Osteocyte (in vitro differentiated cells): ENCODE data around the gene MANBA. TPM values are rescaled to one million over a fixed set of nuclear protein-coding genes. Genes with fewer than 3 reads are reported as not detected.
"Not testable (repeated sequence)": the region's sequence is repeated elsewhere in the genome, so short reads cannot be mapped to it uniquely, and the experiment has no call there.

Experiments used
- DNase-seq: peaks from one replicate; pipeline ENCODE4 v3.0.0; 2021; ENCODE audit warnings: mixed read lengths; ENCODE audit not compliant: unreplicated experiment; ENCODE audit errors: extremely low spot score
- H3K27ac Mint-ChIP-seq: one replicate; pipeline ENCODE4 v1.8.0; 2021; ENCODE audit warnings: mild to moderate bottlenecking, mixed read lengths; ENCODE audit not compliant: unreplicated experiment
- H3K27me3 Mint-ChIP-seq: one replicate; pipeline ENCODE4 v1.8.0; 2021; ENCODE audit warnings: mixed read lengths; ENCODE audit not compliant: unreplicated experiment
- H3K36me3 Mint-ChIP-seq: one replicate; pipeline ENCODE4 v1.8.0; 2021; ENCODE audit warnings: mixed read lengths; ENCODE audit not compliant: unreplicated experiment
- H3K4me1 Mint-ChIP-seq: one replicate; pipeline ENCODE4 v1.8.0; 2021; ENCODE audit warnings: mixed read lengths; ENCODE audit not compliant: unreplicated experiment
- H3K4me3 Mint-ChIP-seq: one replicate; pipeline ENCODE4 v1.8.0; 2021; ENCODE audit warnings: mild to moderate bottlenecking, moderate library complexity, mixed read lengths; ENCODE audit not compliant: unreplicated experiment
- H3K9me3 Mint-ChIP-seq: one replicate; pipeline ENCODE4 v1.8.0; 2021; ENCODE audit warnings: mixed read lengths; ENCODE audit not compliant: unreplicated experiment
- total RNA-seq: library from RNA; stranded (reverse); gene quantifications from 2 replicates; pipeline ENCODE4 v1.2.1, GENCODE V29; 2021
- TF ChIP-seq, protein P1 (sequence below): fragments of 200-600 bp; sonication (generic); IDR thresholded peaks from 2 replicates; pipeline ENCODE4 v1.5.0; 2021; ENCODE audit warnings: antibody characterized with exemption, mild to moderate bottlenecking, moderate library complexity

The MANBA gene
- total RNA-seq, 1 donor from 2014 or later, result 26.1 TPM

DNA sequence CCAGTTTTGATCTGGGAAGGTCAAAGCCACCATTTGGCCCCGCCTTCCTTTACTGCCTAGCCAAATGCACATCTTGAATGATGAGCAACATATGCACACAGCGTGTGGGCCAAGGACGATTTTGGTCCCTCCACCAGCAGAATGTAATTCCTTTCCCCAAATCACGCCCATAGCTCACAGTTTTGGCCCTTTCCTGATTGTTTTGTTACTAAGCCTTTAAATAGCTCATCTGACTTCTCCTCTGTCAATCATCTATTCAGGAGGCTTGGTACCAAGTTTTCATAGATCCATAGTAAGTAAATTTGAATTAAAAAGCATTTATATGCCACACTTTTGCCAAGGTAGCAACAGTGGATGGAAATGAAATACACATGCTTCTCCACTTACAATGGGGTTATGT lies 136.3 kb downstream of the MANBA start:
- Mint-ChIP-seq H3K36me3 (no peaks in the 10 kb centered on the region), H3K27ac (no peak overlapping the region), H3K4me3 (no peak overlapping the region), H3K9me3 (no peaks in the 10 kb centered on the region), H3K27me3 (no peaks in the 10 kb centered on the region), H3K4me1 (peaks cover 19% of the 10 kb centered on the region)
- DNase-seq, result no peak
- TF ChIP-seq, protein P1, sequence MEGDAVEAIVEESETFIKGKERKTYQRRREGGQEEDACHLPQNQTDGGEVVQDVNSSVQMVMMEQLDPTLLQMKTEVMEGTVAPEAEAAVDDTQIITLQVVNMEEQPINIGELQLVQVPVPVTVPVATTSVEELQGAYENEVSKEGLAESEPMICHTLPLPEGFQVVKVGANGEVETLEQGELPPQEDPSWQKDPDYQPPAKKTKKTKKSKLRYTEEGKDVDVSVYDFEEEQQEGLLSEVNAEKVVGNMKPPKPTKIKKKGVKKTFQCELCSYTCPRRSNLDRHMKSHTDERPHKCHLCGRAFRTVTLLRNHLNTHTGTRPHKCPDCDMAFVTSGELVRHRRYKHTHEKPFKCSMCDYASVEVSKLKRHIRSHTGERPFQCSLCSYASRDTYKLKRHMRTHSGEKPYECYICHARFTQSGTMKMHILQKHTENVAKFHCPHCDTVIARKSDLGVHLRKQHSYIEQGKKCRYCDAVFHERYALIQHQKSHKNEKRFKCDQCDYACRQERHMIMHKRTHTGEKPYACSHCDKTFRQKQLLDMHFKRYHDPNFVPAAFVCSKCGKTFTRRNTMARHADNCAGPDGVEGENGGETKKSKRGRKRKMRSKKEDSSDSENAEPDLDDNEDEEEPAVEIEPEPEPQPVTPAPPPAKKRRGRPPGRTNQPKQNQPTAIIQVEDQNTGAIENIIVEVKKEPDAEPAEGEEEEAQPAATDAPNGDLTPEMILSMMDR, result no peak

DNA sequence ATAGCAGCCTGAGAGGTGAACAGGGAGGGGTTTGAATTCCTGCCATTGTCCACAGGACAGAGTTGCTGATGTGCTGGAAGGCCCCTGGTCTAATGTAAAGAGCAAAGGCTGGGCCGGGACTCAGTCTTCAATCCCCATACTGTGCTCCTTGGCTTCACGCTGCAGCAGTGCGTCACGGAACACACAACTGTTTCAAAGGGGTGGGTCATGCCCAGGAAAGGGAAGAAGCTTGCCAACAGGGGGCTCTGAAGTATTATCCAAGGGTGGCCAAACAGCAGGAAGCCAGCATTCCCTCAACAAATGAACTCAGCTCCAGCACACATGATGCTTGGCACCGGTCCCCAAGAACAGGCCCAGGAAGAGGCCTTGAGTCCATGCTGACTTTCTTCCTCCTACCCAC lies 137.1 kb downstream of the MANBA start:
- DNase-seq, result no peak
- Mint-ChIP-seq H3K4me1 (peaks cover 19% of the 10 kb centered on the region), H3K27ac (no peak overlapping the region), H3K36me3 (no peaks in the 10 kb centered on the region), H3K4me3 (no peak overlapping the region), H3K27me3 (no peaks in the 10 kb centered on the region), H3K9me3 (no peaks in the 10 kb centered on the region)
- TF ChIP-seq, protein P1, result peak; percentile 46

DNA sequence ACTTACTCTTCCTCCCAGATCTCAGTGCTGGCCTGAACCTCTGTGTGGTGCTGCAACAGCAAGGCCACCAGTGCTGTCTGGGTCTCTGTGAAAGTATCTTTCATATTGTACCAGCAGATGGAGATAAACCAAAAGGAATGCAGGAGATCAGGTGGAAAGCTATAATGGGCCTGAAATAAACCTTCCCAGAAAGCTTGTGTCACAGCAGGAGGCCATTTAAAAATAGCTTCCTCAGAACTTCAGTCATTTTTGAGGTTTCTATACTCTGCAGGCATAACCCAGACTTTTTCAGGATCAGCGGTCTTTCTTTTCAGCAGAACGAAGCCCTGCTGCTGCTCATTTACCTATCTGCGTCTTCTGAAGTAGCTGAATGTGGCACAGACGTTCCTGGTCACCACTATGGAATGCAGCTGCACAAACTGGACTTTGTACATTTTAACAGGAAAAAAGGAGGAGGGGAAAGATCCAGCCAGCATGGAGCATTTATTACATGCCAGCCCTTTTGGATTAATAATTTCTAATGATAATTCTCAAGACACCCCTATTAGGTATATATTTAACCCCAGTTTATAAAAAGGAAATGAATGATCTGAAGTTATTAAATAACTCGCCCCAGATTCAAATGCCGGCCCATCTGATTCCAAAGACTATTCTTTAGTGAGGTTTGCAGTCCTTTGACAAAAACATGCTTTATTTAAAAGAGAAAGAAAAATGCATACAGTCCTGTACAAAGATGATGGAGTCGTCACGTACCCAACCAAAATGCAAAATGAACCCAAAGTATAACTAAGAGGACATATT lies 139.9 kb downstream of the MANBA start:
- Mint-ChIP-seq H3K27ac (peak overlapping the region; percentile 35), H3K27me3 (no peaks in the 10 kb centered on the region), H3K36me3 (peaks cover 12% of the 10 kb centered on the region)

DNA sequence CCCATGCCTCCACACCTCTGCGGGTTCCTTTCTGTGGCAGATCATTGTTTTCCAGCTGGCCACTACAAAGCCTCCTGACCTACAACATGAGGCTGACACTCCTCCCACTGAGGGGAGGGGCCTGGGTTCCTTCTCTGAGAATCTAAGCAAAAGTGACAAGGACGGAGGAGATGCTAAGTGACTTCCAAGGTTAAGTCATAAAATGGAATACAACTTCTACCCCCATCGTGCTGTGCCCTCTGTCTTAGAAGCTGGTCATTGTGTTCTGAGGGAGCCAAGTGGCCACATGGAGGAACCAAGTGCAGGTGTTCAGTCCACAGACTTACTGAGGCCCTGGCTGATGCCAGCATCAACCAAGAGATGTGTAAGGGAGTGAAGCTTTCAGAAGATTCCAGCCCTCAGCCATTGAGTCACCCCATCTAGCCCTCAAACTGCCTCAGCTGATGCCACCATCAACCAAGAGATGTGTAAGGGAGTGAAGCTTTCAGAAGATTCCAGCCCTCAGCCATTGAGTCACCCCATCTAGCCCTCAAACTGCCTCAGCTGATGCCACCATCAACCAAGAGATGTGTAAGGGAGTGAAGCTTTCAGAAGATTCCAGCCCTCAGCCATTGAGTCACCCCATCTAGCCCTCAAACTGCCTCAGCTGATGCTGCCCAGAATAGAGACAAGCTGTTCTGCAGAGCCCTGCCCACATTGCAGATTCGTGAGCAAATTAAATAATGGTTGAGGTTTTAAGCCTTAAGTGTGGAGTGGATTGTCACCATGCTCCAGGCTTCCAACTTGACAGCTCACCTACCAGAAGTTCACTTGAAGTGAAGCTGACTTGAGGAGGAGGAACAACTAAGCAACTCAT lies 140.8 kb downstream of the MANBA start:
- H3K36me3 Mint-ChIP-seq, result peaks cover 17% of the 10 kb centered on the region
- H3K27me3 Mint-ChIP-seq, DNase-seq, H3K9me3 Mint-ChIP-seq, H3K4me3 Mint-ChIP-seq: not testable (repeated sequence)
- H3K4me1 Mint-ChIP-seq, result peaks cover 11% of the 10 kb centered on the region
- peak overlapping the region; percentile 23 for H3K27ac Mint-ChIP-seq

More for the DNA sequence above, 139.9 kb downstream of the MANBA start:
- Mint-ChIP-seq H3K4me1 (peaks cover 16% of the 10 kb centered on the region), H3K4me3 (peak overlapping the region; percentile 38), H3K9me3 (no peaks in the 10 kb centered on the region)
- DNase-seq, result no peak
- TF ChIP-seq, protein P1, result peak; percentile 81

DNA sequence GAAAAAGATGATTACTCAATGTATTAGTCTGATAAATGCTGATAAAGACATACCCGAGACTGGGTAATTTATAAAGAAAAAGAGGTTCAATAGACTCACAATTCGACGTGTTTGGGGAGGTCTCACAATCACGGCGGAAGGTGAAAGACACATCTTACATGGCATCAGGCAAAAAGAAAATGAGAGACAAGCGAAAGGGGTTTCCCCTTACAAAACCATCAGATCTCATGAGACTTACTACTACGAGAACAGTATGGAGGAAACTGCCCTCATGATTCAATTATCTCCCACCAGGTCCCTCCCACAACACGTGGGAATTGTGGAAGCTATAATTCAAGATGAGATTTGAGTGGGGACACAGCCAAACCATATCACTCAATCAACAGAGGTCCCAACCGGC lies 141.7 kb downstream of the MANBA start:
- Mint-ChIP-seq H3K36me3 (peaks cover 27% of the 10 kb centered on the region), H3K4me1 (peaks cover 11% of the 10 kb centered on the region)
- H3K9me3 Mint-ChIP-seq, H3K27ac Mint-ChIP-seq, DNase-seq, H3K27me3 Mint-ChIP-seq, H3K4me3 Mint-ChIP-seq: not testable (repeated sequence)

DNA sequence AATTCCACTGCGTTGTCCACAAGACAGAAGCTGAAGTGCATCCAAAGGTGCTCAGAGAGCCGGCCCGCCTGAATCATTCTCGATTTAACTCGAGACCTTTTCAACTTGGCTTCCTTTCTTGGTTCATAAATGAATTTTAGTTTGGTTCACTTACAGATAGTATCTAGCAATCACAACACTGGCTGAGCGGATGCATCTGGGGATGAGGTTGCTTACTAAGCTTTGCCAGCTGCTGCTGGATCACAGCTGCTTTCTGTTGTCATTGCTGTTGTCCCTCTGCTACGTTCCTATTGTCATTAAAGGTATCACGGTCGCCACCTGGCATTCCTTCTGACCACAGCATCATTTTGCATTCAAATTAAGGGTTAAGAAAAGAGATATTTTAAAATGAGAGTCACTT lies 144.1 kb downstream of the MANBA start:
- H3K4me3 Mint-ChIP-seq, result no peak overlapping the region
- H3K4me1 Mint-ChIP-seq, result peaks cover 11% of the 10 kb centered on the region
- no peak for DNase-seq
- no peaks in the 10 kb centered on the region for H3K27me3 Mint-ChIP-seq
- H3K9me3 Mint-ChIP-seq, result no peaks in the 10 kb centered on the region
- no peak overlapping the region for H3K27ac Mint-ChIP-seq
- TF ChIP-seq, protein P1, result no peak
- peaks cover 50% of the 10 kb centered on the region for H3K36me3 Mint-ChIP-seq
